ENCODE data around the gene ZFAND3. TPM values are rescaled to one million over a fixed set of nuclear protein-coding genes. Genes with fewer than 3 reads are reported as not detected.

ZFAND3 gene
- total and polyA plus RNA-seq, 2 experiments from 2014 or later: 16.9 to 28.2 TPM

- H3K36me3 Mint-ChIP-seq (ENCODE audit: low read depth): peaks cover 19% of the 10 kb centered on the region
- H3F3A ChIP-seq (replicated peaks; ENCODE audit: low read depth): no peaks in the 10 kb centered on the region
- H3K4me1 ChIP-seq (ENCODE audit: insufficient read depth): no peaks in the 10 kb centered on the region; the same call in 1 of the 2 replicates
- H2AFZ ChIP-seq: no peak overlapping the region
- H3K79me2 ChIP-seq (replicated peaks; ENCODE audit: insufficient read depth): peaks cover 31% of the 10 kb centered on the region
- peaks cover 3% of the 10 kb centered on the region for H3K27me3 Mint-ChIP-seq (ENCODE audit: insufficient read depth, low read depth, poor library complexity)
- no peaks in the 10 kb centered on the region for H3K9me2 ChIP-seq (ENCODE audit: insufficient read depth)
- H3K9me3 Mint-ChIP-seq: peaks cover 15% of the 10 kb centered on the region; the same call in 2 of the 3 replicates
- DNase-seq (ENCODE audit: low spot score) (no peak), ATAC-seq (no peak)
- H3K4me2 ChIP-seq: no peak overlapping the region
- peaks cover 5% of the 10 kb centered on the region; the same call in 1 of the 3 replicates for H3K4me1 Mint-ChIP-seq
- no peak overlapping the region for H3K27ac Mint-ChIP-seq
- no peaks in the 10 kb centered on the region for H3K27me3 ChIP-seq (ENCODE audit: insufficient read depth)
- H3K27ac ChIP-seq (ENCODE audit: low read depth): no peak overlapping the region
- no peak overlapping the region for H3K4me3 Mint-ChIP-seq
- TF ChIP-seq ZNF331 (CRISPR knock-in tag; IDR thresholded peaks at IDR 0.05; ENCODE audit: low read depth) (no peak), CREB1 (CRISPR knock-in tag; IDR thresholded peaks at IDR 0.05; ENCODE audit: low read depth) (no peak), REST (IDR thresholded peaks at IDR 0.05; ENCODE audit: unreplicated experiment) (no peak), CTCF (conservative IDR thresholded peaks at IDR 0.05; ENCODE audit: low read depth in 2 of 2) (no peak), EZH2phosphoT487 (IDR thresholded peaks at IDR 0.05; ENCODE audit: unreplicated experiment) (no peak), ETS1 (IDR thresholded peaks at IDR 0.05) (no peak), EZH2 (IDR thresholded peaks at IDR 0.05; ENCODE audit: low read depth, unreplicated experiment) (no peak), NANOG (IDR thresholded peaks at IDR 0.05; ENCODE audit: borderline replicate concordance) (no peak), STAT1 (IDR thresholded peaks at IDR 0.05; ENCODE audit: unreplicated experiment) (no peak), ZNF462 (CRISPR knock-in tag; IDR thresholded peaks at IDR 0.05) (no peak), JUNB (IDR thresholded peaks at IDR 0.05; ENCODE audit: unreplicated experiment) (no peak), POLR2AphosphoS5 (IDR thresholded peaks at IDR 0.05; ENCODE audit: low read depth) (no peak), ZNF114 (CRISPR knock-in tag; IDR thresholded peaks at IDR 0.05) (no peak)
- H3K36me3 ChIP-seq (ENCODE audit: insufficient read depth): no peaks in the 10 kb centered on the region
- H3K4me3 ChIP-seq: no peak overlapping the region
- peaks cover 40% of the 10 kb centered on the region for H4K20me1 ChIP-seq (replicated peaks; ENCODE audit: insufficient read depth)
These were observed 192.4 kb downstream of the ZFAND3 start for GRCh38 chr6:38011937-38012336.

Measured in GM23338 (cell line).